ENCODE results near the gene RAB27A. TPM values are rescaled to one million over a fixed set of nuclear protein-coding genes. Genes with fewer than 3 reads are reported as not detected.
"Not testable (repeated sequence)": the region's sequence is repeated elsewhere in the genome, so short reads cannot be mapped to it uniquely, and the experiment has no call there.

Gene RAB27A
- total RNA-seq, 2 donors from 2014 or later = 9.6 to 9.9 TPM

GRCh38 chr15:55289011-55289745 lies 435 bp downstream of the RAB27A start:
- H3K27me3 ChIP-seq = no peaks in the 10 kb centered on the region
- H3K27ac ChIP-seq = peak overlapping the region; percentile 71 to 95 (median 90)
- intact Hi-C loops (cut with DNase I) = no loop called here
- ATAC-seq (peak; percentile 16), DNase-seq (peak; percentile 24 to 45 (median 42))
- no peaks in the 10 kb centered on the region for H3K36me3 ChIP-seq (replicated peaks in 1 of 2; ENCODE audit: insufficient read depth in 1 of 2, low read depth in 2 of 2)
- no peak for TF ChIP-seq CTCF (IDR thresholded peaks at IDR 0.05)
- TF ChIP-seq POLR2A (IDR thresholded peaks at IDR 0.05) = peak in 1 of 3 donors; percentile 7
- peak overlapping the region; percentile 75 to 84 for H3K4me3 ChIP-seq
- H3K4me1 ChIP-seq = peaks cover 22% of the 10 kb centered on the region
- 1 to 4% methylated on average over 15 to 36 of the region's 37 CpGs for WGBS, 2 donors
- H3K9me3 ChIP-seq = no peaks in the 10 kb centered on the region

GRCh38 chr15:55288006-55288717 lies 1.5 kb downstream of the RAB27A start:
- DNase-seq = no peak

GRCh38 chr15:55286442-55287189 lies 3.0 kb downstream of the RAB27A start:
- H3K4me3 ChIP-seq; H3K27me3 ChIP-seq; H3K27ac ChIP-seq; intact Hi-C loops (cut with DNase I); H3K9me3 ChIP-seq; H3K36me3 ChIP-seq (replicated peaks in 1 of 2; ENCODE audit: insufficient read depth in 1 of 2, low read depth in 2 of 2); ATAC-seq; DNase-seq: not testable (repeated sequence)
- H3K4me1 ChIP-seq = peaks cover 47% of the 10 kb centered on the region
- 93 to 98% methylated on average over 10 of the region's 10 CpGs for WGBS, 2 donors

More at GRCh38 chr15:55288006-55288717, 1.5 kb downstream of the RAB27A start:
- Histone ChIP-seq H3K27ac (peak overlapping the region in 3 of 4 donors; percentile 71 to 95 (median 92)), H3K27me3 (no peaks in the 10 kb centered on the region), H3K9me3 (no peaks in the 10 kb centered on the region), H3K4me1 (peaks cover 32% of the 10 kb centered on the region), H3K4me3 (peak overlapping the region in 1 of 2 donors; percentile 75), H3K36me3 (replicated peaks in 1 of 2; ENCODE audit: insufficient read depth in 1 of 2, low read depth in 2 of 2) (no peaks in the 10 kb centered on the region)
- TF ChIP-seq CTCF (IDR thresholded peaks at IDR 0.05) (no peak), POLR2A (IDR thresholded peaks at IDR 0.05) (no peak)
- 62 to 66% methylated on average over 8 of the region's 8 CpGs for WGBS, 2 donors
- intact Hi-C loops (cut with DNase I) = no loop called here
- no peak for ATAC-seq

- Histone ChIP-seq H3K9me3 (no peaks in the 10 kb centered on the region), H3K36me3 (replicated peaks in 1 of 2; ENCODE audit: insufficient read depth in 1 of 2, low read depth in 2 of 2) (no peaks in the 10 kb centered on the region), H3K27me3 (no peaks in the 10 kb centered on the region), H3K4me1 (peaks cover 49% of the 10 kb centered on the region), H3K4me3 (no peak overlapping the region), H3K27ac (peak overlapping the region in 3 of 4 donors; percentile 59 to 70 (median 70))
- ATAC-seq = no peak
- DNase-seq = no peak
- TF ChIP-seq POLR2A (IDR thresholded peaks at IDR 0.05) (no peak), CTCF (IDR thresholded peaks at IDR 0.05) (no peak)
- intact Hi-C loops (cut with DNase I) = no loop called here
- WGBS, 2 donors = 50 to 57% methylated on average over 1 of the region's 1 CpG
These were observed 5.2 kb downstream of the RAB27A start for GRCh38 chr15:55284426-55284825.

Data from body of pancreas (tissue), 4 donors.